ENCODE data around the gene RNU1-3. TPM values are rescaled to one million over a fixed set of nuclear protein-coding genes. Genes with fewer than 3 reads are reported as not detected.

The RNU1-3 gene
- total RNA-seq, 1 donor from 2014 or later: 1,356 TPM

DNA sequence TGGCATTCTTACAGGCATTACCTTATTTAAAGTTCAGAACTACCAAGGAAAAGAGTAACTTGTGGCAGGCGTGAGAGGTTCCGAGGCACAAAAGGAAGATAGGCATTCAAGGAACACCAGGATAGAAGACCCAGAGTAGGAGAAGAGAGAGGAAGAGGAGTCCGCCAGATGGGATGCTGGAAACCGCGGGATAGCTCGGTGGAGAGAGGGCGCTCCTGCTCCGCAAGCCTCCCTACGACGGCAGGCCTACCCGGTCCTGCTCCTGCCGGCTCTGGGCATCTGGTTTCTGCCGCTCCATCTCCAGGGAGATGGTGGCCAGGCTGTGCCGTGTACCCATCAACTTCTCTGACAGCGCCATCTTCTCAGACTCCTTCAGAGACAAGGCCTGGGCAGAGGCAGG lies 48.0 kb downstream of the RNU1-3 start:
- TF ChIP-seq CTCF (IDR thresholded peaks at IDR 0.05; ENCODE audit: insufficient read depth, low read depth, low read length): no peak
- TF ChIP-seq EZH2 (IDR thresholded peaks at IDR 0.05; ENCODE audit: insufficient read depth, low read length): no peak
- H3K27ac Mint-ChIP-seq (ENCODE audit: unreplicated experiment): no peak overlapping the region
- no peaks in the 10 kb centered on the region for H3K36me3 Mint-ChIP-seq (ENCODE audit: low read depth, unreplicated experiment)
- Histone ChIP-seq H3K36me3 (ENCODE audit: insufficient read depth, low read length) (peaks cover 6% of the 10 kb centered on the region), H3K4me1 (ENCODE audit: insufficient read depth, low read length) (peaks cover 6% of the 10 kb centered on the region), H3K27me3 (ENCODE audit: insufficient read depth, low read length) (no peaks in the 10 kb centered on the region), H3K9me3 (ENCODE audit: insufficient read depth, low read depth, low read length) (no peaks in the 10 kb centered on the region), H3K4me2 (ENCODE audit: low read length) (no peak overlapping the region), H4K20me1 (ENCODE audit: insufficient read depth, low read length) (peaks cover 16% of the 10 kb centered on the region), H3K4me3 (ENCODE audit: insufficient read depth, low read depth, low read length) (no peak overlapping the region), H3K9ac (ENCODE audit: low read length) (no peak overlapping the region), H2AFZ (ENCODE audit: low read depth, low read length) (no peak overlapping the region), H3K79me2 (ENCODE audit: insufficient read depth, low read length) (no peaks in the 10 kb centered on the region), H3K27ac (ENCODE audit: low read depth, low read length) (no peak overlapping the region)
- H3K4me3 Mint-ChIP-seq (ENCODE audit: unreplicated experiment): no peak overlapping the region
- DNase-seq (ENCODE audit: low read depth) (no peak), FAIRE-seq (no peak)
- H3K4me1 Mint-ChIP-seq (ENCODE audit: low read depth, unreplicated experiment): no peaks in the 10 kb centered on the region
- no peaks in the 10 kb centered on the region for H3K9me3 Mint-ChIP-seq (ENCODE audit: unreplicated experiment)
- no peaks in the 10 kb centered on the region for H3K27me3 Mint-ChIP-seq (ENCODE audit: low read depth, unreplicated experiment)

- peaks cover 4% of the 10 kb centered on the region for H3K4me1 ChIP-seq (ENCODE audit: insufficient read depth, low read length)
- FAIRE-seq: no peak
- no peaks in the 10 kb centered on the region for H3K27me3 Mint-ChIP-seq (ENCODE audit: low read depth, unreplicated experiment)
These were observed 48.8 kb downstream of the RNU1-3 start for GRCh38 chr1:16617778-16618580.

More at GRCh38 chr1:16617778-16618580, 48.8 kb downstream of the RNU1-3 start:
- no peak overlapping the region for H3K4me3 ChIP-seq (ENCODE audit: insufficient read depth, low read depth, low read length)
- Mint-ChIP-seq H3K36me3 (ENCODE audit: low read depth, unreplicated experiment) (no peaks in the 10 kb centered on the region), H3K27ac (ENCODE audit: unreplicated experiment) (no peak overlapping the region), H3K9me3 (ENCODE audit: unreplicated experiment) (no peaks in the 10 kb centered on the region), H3K4me1 (ENCODE audit: low read depth, unreplicated experiment) (no peaks in the 10 kb centered on the region), H3K4me3 (ENCODE audit: unreplicated experiment) (no peak overlapping the region)
- H4K20me1 ChIP-seq (ENCODE audit: insufficient read depth, low read length): peaks cover 14% of the 10 kb centered on the region
- no peak overlapping the region for H3K4me2 ChIP-seq (ENCODE audit: low read length)
- DNase-seq (ENCODE audit: low read depth): no peak
- TF ChIP-seq CTCF (IDR thresholded peaks at IDR 0.05; ENCODE audit: insufficient read depth, low read depth, low read length) (no peak), EZH2 (IDR thresholded peaks at IDR 0.05; ENCODE audit: insufficient read depth, low read length) (no peak)
- H3K9me3 ChIP-seq (ENCODE audit: insufficient read depth, low read depth, low read length): no peaks in the 10 kb centered on the region
- no peaks in the 10 kb centered on the region for H3K27me3 ChIP-seq (ENCODE audit: insufficient read depth, low read length)
- H3K9ac ChIP-seq (ENCODE audit: low read length): no peak overlapping the region
- H3K27ac ChIP-seq (ENCODE audit: low read depth, low read length): no peak overlapping the region
- H3K79me2 ChIP-seq (ENCODE audit: insufficient read depth, low read length): no peaks in the 10 kb centered on the region
- no peak overlapping the region for H2AFZ ChIP-seq (ENCODE audit: low read depth, low read length)
- H3K36me3 ChIP-seq (ENCODE audit: insufficient read depth, low read length): peaks cover 6% of the 10 kb centered on the region
